H1 (cell line): ENCODE results near the gene UBL5. TPM values are rescaled to one million over a fixed set of nuclear protein-coding genes. Genes with fewer than 3 reads are reported as not detected.

Experiments
- CTCF ChIA-PET: fragments of 300-600 bp; sonication (Branson Sonifier 250); formaldehyde crosslinking; loops from one replicate; lab custom pipeline; 2021; ENCODE audit not compliant: partially characterized antibody; lab: Charles Lee
- POLR2A ChIA-PET: fragments of 300-600 bp; sonication (Branson Sonifier 250); formaldehyde crosslinking; loops from one replicate; lab custom pipeline; 2021; ENCODE audit warnings: inconsistent platforms; ENCODE audit not compliant: partially characterized antibody; lab: Charles Lee
- DNase-seq, 2 experiments: peaks; one replicate each; pipeline versions ENCODE4 v3.0.0 to v3.0.0-alpha.2; 2010 to 2022; ENCODE audit warnings: low spot score in 2 of 2, low read depth in 1 of 2, mixed read lengths in 1 of 2
- FAIRE-seq: peaks from 2 replicates; lab custom pipeline; 2011; peaks lifted over from hg19 to GRCh38; lab: Jason Lieb, UNC
- H2AFZ ChIP-seq: 2 replicates; pipeline ENCODE4 v1.8.1; 2012; ENCODE audit warnings: low read length, inconsistent platforms
- H2AK5ac ChIP-seq: 2 replicates; pipeline ENCODE4 v1.6.1; 2013; ENCODE audit warnings: low read depth, low read length
- H2BK120ac ChIP-seq: replicated peaks from 2 replicates; pipeline ENCODE3; 2013; ENCODE audit warnings: low read depth, low read length, inconsistent platforms
- H2BK12ac ChIP-seq: 2 replicates; pipeline ENCODE4 v1.6.1; 2013; ENCODE audit warnings: low read depth, low read length
- H2BK15ac ChIP-seq: 2 replicates; pipeline ENCODE4 v1.6.1; 2013; ENCODE audit warnings: low read length
- H2BK20ac ChIP-seq: 2 replicates; pipeline ENCODE4 v1.6.1; 2013; ENCODE audit warnings: low read length
- H2BK5ac ChIP-seq: 2 replicates; pipeline ENCODE4 v1.6.1; 2013; ENCODE audit warnings: low read depth, low read length
- H3K14ac ChIP-seq: 2 replicates; pipeline ENCODE4 v1.6.1; 2013; ENCODE audit warnings: inconsistent platforms; ENCODE audit not compliant: insufficient read length
- H3K18ac ChIP-seq: 2 replicates; pipeline ENCODE4 v1.6.1; 2013; ENCODE audit warnings: low read length; ENCODE audit errors: extremely low read depth
- H3K23ac ChIP-seq: 2 replicates; pipeline ENCODE4 v1.6.1; 2013; ENCODE audit warnings: inconsistent platforms; ENCODE audit not compliant: insufficient read length
- H3K23me2 ChIP-seq: 2 replicates; pipeline ENCODE4 v1.6.1; 2013; ENCODE audit warnings: low read depth, low read length
- H3K27ac ChIP-seq: 2 replicates; pipeline ENCODE4 v1.6.1; 2011; ENCODE audit warnings: low read depth, low read length, inconsistent platforms
- H3K27me3 ChIP-seq, 4 experiments: replicated peaks in 1 of 4; 1 replicate in 1 of 4; 2 replicates in 3 of 4; pipeline versions ENCODE4 v1.6.1 to v1.8.1; 2011 to 2013; ENCODE audit warnings: low read length in 3 of 4, mild to moderate bottlenecking in 3 of 4, inconsistent platforms in 2 of 4, mixed read lengths in 2 of 4, moderate library complexity in 1 of 4; ENCODE audit not compliant: control insufficient read depth in 3 of 4, insufficient read depth in 3 of 4; ENCODE audit errors: extremely low read depth in 1 of 4
- H3K36me3 ChIP-seq, 4 experiments: 2 replicates each; pipeline versions ENCODE4 v1.6.1 to v1.8.1; 2011 to 2013; ENCODE audit warnings: mild to moderate bottlenecking in 4 of 4, low read length in 3 of 4, moderate library complexity in 2 of 4, control low read depth in 1 of 4, inconsistent platforms in 1 of 4; ENCODE audit not compliant: insufficient read depth in 4 of 4, control insufficient read depth in 2 of 4
- H3K4ac ChIP-seq: replicated peaks from 2 replicates; pipeline ENCODE3; 2013; ENCODE audit warnings: low read length, low read depth, mixed read lengths, inconsistent platforms; ENCODE audit not compliant: insufficient read length
- H3K4me1 ChIP-seq, 4 experiments: replicated peaks in 1 of 4; 1 replicate in 1 of 4; 2 replicates in 3 of 4; pipeline versions ENCODE4 v1.6.1 to v1.8.1; 2011 to 2013; ENCODE audit warnings: low read length in 3 of 4, inconsistent platforms in 2 of 4, mixed read lengths in 1 of 4; ENCODE audit not compliant: insufficient read depth in 4 of 4, control insufficient read depth in 3 of 4
- H3K4me2 ChIP-seq, 2 experiments: 2 replicates each; pipeline versions ENCODE4 v1.6.1 to v1.8.1; 2011 to 2013; ENCODE audit warnings: low read depth in 2 of 2, low read length in 2 of 2, control low read depth in 1 of 2, inconsistent platforms in 1 of 2, mild to moderate bottlenecking in 1 of 2; ENCODE audit not compliant: insufficient read depth in 1 of 2
- H3K4me3 ChIP-seq, 4 experiments: fragments of 200-600, 300-600 bp in 1 of 4; sonication (generic), shearing (Covaris generic), sonication (Bioruptor Twin) in 1 of 4; 2 replicates each; pipeline versions ENCODE4 v1.5.1 to v1.8.1; 2011 to 2016; ENCODE audit warnings: low read length in 4 of 4, low read depth in 3 of 4, control low read depth in 2 of 4, inconsistent platforms in 2 of 4, mild to moderate bottlenecking in 2 of 4, mixed read lengths in 1 of 4, moderate library complexity in 1 of 4; ENCODE audit not compliant: insufficient read depth in 2 of 4; ENCODE audit errors: extremely low read depth in 1 of 4
- H3K56ac ChIP-seq: replicated peaks from 2 replicates; pipeline ENCODE3; 2013; ENCODE audit warnings: low read depth, mild to moderate bottlenecking, mixed read lengths, low read length, inconsistent platforms; ENCODE audit not compliant: insufficient read length
- H3K79me1 ChIP-seq: 2 replicates; pipeline ENCODE4 v1.6.1; 2013; ENCODE audit warnings: low read depth, low read length, control low read depth
- H3K79me2 ChIP-seq, 2 experiments: 2 replicates each; pipeline versions ENCODE4 v1.6.1 to v1.8.1; 2012 to 2013; ENCODE audit warnings: low read length in 2 of 2, mild to moderate bottlenecking in 2 of 2, inconsistent platforms in 1 of 2; ENCODE audit not compliant: insufficient read depth in 2 of 2, control insufficient read depth in 1 of 2
- H3K9ac ChIP-seq, 4 experiments: replicated peaks in 1 of 4; 1 replicate in 1 of 4; 2 replicates in 3 of 4; pipeline versions ENCODE4 v1.6.1 to v1.8.1; 2011 to 2013; ENCODE audit warnings: low read depth in 3 of 4, low read length in 3 of 4, control low read depth in 2 of 4, mild to moderate bottlenecking in 2 of 4, moderate library complexity in 2 of 4, inconsistent platforms in 1 of 4; ENCODE audit errors: extremely low read depth in 1 of 4
- H3K9me3 ChIP-seq, 2 experiments: 2 replicates each; pipeline versions ENCODE4 v1.6.1 to v1.8.1; 2012 to 2013; ENCODE audit warnings: mild to moderate bottlenecking in 2 of 2, moderate library complexity in 2 of 2, control low read depth in 1 of 2, inconsistent platforms in 1 of 2, low read depth in 1 of 2, low read length in 1 of 2, mixed read lengths in 1 of 2; ENCODE audit not compliant: insufficient read depth in 2 of 2
- H4K20me1 ChIP-seq, 2 experiments: replicated peaks in 1 of 2; 2 replicates each; pipeline versions ENCODE3 to v1.8.1; 2011 to 2013; ENCODE audit warnings: inconsistent platforms in 2 of 2, low read length in 2 of 2, mild to moderate bottlenecking in 1 of 2; ENCODE audit not compliant: insufficient read depth in 2 of 2, control insufficient read depth in 1 of 2
- H4K5ac ChIP-seq: 2 replicates; pipeline ENCODE4 v1.6.1; 2013; ENCODE audit warnings: low read length, low read depth, mixed read lengths, inconsistent platforms; ENCODE audit not compliant: insufficient read length
- H4K8ac ChIP-seq: 2 replicates; pipeline ENCODE4 v1.8.0; 2013; ENCODE audit warnings: mild to moderate bottlenecking, moderate library complexity, low read length, inconsistent platforms; ENCODE audit not compliant: insufficient read depth; ENCODE audit errors: extremely low read depth
- H4K91ac ChIP-seq: replicated peaks from 2 replicates; pipeline ENCODE3; 2013; ENCODE audit warnings: low read length, mixed read lengths, inconsistent platforms; ENCODE audit not compliant: insufficient read length
- CHD1 ChIP-seq: IDR thresholded peaks from 2 replicates; pipeline ENCODE4 v1.6.1; 2012; ENCODE audit warnings: low read depth, low read length, improper control_type of control experiment
- E2F6 ChIP-seq: IDR thresholded peaks from 2 replicates; pipeline ENCODE4 v1.6.1; 2012; ENCODE audit warnings: inconsistent platforms
- HDAC2 ChIP-seq, 2 experiments: fragments of 300-600 bp in 1 of 2; sonication (generic) in 1 of 2; IDR thresholded peaks; 2 replicates each; pipeline ENCODE4 v1.6.1; 2011 to 2012; ENCODE audit warnings: low read depth in 2 of 2, low read length in 2 of 2, mild to moderate bottlenecking in 2 of 2, moderate library complexity in 2 of 2, borderline replicate concordance in 1 of 2, inconsistent platforms in 1 of 2
- MAFK ChIP-seq: IDR thresholded peaks from 2 replicates; pipeline ENCODE4 v1.6.1; 2012; ENCODE audit warnings: low read depth, mild to moderate bottlenecking, improper control_type of control experiment, low read length
- NRF1 ChIP-seq: IDR thresholded peaks from 2 replicates; pipeline ENCODE4 v1.6.1; 2011; ENCODE audit warnings: mild to moderate bottlenecking, low read depth, low read length, improper control_type of control experiment
- RXRA ChIP-seq: IDR thresholded peaks from 2 replicates; pipeline ENCODE4 v1.6.1; 2011; ENCODE audit warnings: low read depth, mild to moderate bottlenecking, low read length, moderate library complexity; ENCODE audit not compliant: insufficient read depth
- SUZ12 ChIP-seq: fragments of 200-600 bp; sonication (generic); IDR thresholded peaks from 2 replicates; pipeline ENCODE4 v1.6.1; 2012; ENCODE audit warnings: mild to moderate bottlenecking, inconsistent platforms, low read length, moderate library complexity, mixed read lengths
- TCF12 ChIP-seq: IDR thresholded peaks from 2 replicates; pipeline ENCODE4 v1.6.1; 2011; ENCODE audit warnings: low read depth, mild to moderate bottlenecking, low read length
- YY1 ChIP-seq: IDR thresholded peaks from 2 replicates; pipeline ENCODE4 v1.6.1; 2011; ENCODE audit warnings: low read depth, mild to moderate bottlenecking, low read length
- WGBS, 2 experiments: shearing (Covaris generic) in 1 of 2; methylation state at CpG; one replicate each; pipeline versions ENCODE4 v1.1.6 to v1.1.7; 2013 to 2015; ENCODE audit warnings: low lambda C conversion rate in 2 of 2, mixed read lengths in 2 of 2, inconsistent platforms in 1 of 2, low coverage in 1 of 2, missing lambda C conversion rate in 1 of 2; ENCODE audit not compliant: insufficient replicate concordance in 2 of 2, insufficient coverage in 1 of 2, insufficient read length in 1 of 2; ENCODE audit errors: extremely low coverage in 1 of 2, missing lambda C conversion rate in 1 of 2; 5-methylcytosine and 5-hydroxymethylcytosine counted together
- polyA plus RNA-seq, 7 experiments: library from polyadenylated mRNA; depleted of rRNA in 3 of 7; stranded (reverse) in 5 of 7; unstranded in 2 of 7; fragments of >200 nt in 5 of 7; fragments of 200-250 nt in 2 of 7; gene quantifications; 1 replicate in 5 of 7; 2 replicates in 1 of 7; 4 replicates in 1 of 7; pipeline versions ENCODE4 v1.2.1 to v1.2.3, GENCODE V29; 2011 to 2013; ENCODE audit warnings: missing spikeins in 2 of 7, mixed read lengths in 2 of 7
- total RNA-seq: library from RNA; stranded (reverse); fragmentation: NEBNext Ultra II Directional; extraction: Animal tissue kit (Norgen Biotek cat#: 25700); gene quantifications from 2 replicates; pipeline ENCODE4 v1.2.1, GENCODE V29; 2021

Gene UBL5
- total and polyA plus RNA-seq, 2 of the 8 experiments (the other 6 are each of a cell fraction or from before 2014, with no cell fraction given), result 416 to 1,209 TPM

GRCh38 chr19:9850235-9850959 lies 22.7 kb downstream of the UBL5 start:
- Histone ChIP-seq H3K27me3 (no peaks in the 10 kb centered on the region), H3K9me3 (no peaks in the 10 kb centered on the region), H2AK5ac (no peak overlapping the region), H2AFZ (no peak overlapping the region), H3K36me3 (peaks cover 0 to 8% (median 0%) of the 10 kb centered on the region in 4 experiments; a peak in 3 of 8 replicates), H4K20me1 (peaks cover 14 to 23% of the 10 kb centered on the region in 2 experiments), H4K91ac (no peak overlapping the region), H2BK20ac (no peak overlapping the region), H3K18ac (no peak overlapping the region), H3K23ac (no peak overlapping the region), H3K56ac (no peak overlapping the region), H4K5ac (no peak overlapping the region), H2BK12ac (no peak overlapping the region), H3K79me1 (no peaks in the 10 kb centered on the region; the same call in 1 of the 2 replicates), H2BK15ac (no peak overlapping the region), H3K27ac (no peak overlapping the region), H3K9ac (no peak overlapping the region), H3K4me3 (no peak overlapping the region), H3K14ac (no peak overlapping the region), H3K4ac (peak overlapping the region; percentile 65)
- POLR2A ChIA-PET, result interaction anchor here (0.5 to 1.0 kb wide), 5 partner anchors 12 to 706 kb away, joined by 3 to 5 read pairs (median 3); partner anchors contain the start of gene PIN1
- no peak for FAIRE-seq
- TF ChIP-seq TCF12, result no peak
- no peak for TF ChIP-seq NRF1
- no peak for TF ChIP-seq CHD1
- no peak for TF ChIP-seq MAFK
- TF ChIP-seq RXRA, result no peak
- TF ChIP-seq E2F6, result no peak
- no peak for TF ChIP-seq SUZ12
- no peak for TF ChIP-seq YY1
- TF ChIP-seq HDAC2 (IDR thresholded peaks at IDR 0.05; ENCODE audit: borderline replicate concordance in 1 of 2, low read depth in 2 of 2, low read length in 2 of 2), result no peak
- TF ChIP-seq, all 59 proteins: peak for 0
- Histone ChIP-seq H3K23me2 (no peaks in the 10 kb centered on the region), H3K4me2 (no peak overlapping the region; a peak in 1 of 4 replicates), H2BK120ac (no peak overlapping the region), H3K79me2 (no peaks in the 10 kb centered on the region), H4K8ac (peak overlapping the region; percentile 18; the same call in 1 of the 2 replicates), H2BK5ac (no peak overlapping the region), H3K4me1 (peaks cover 0 to 16% (median 9%) of the 10 kb centered on the region in 4 experiments; a peak in 6 of 7 replicates)
- CTCF ChIA-PET, result interaction anchor here (1.1 to 1.7 kb wide), 3 partner anchors 54 to 150 kb away, joined by 3 to 5 read pairs (median 3); no protein-coding TSS in a partner anchor
- 83% methylated on average over 19 of the region's 19 CpGs; no CpG with 5 or more reads in 1 of the 2 experiments for WGBS, 2 experiments
- no peak for DNase-seq
